Thoracic aorta (tissue), 2 donors: ENCODE results near the gene FCER2. TPM values are rescaled to one million over a fixed set of nuclear protein-coding genes. Genes with fewer than 3 reads are reported as not detected.

Experiments
- ATAC-seq: fragments of 150-250 bp; one replicate; pipeline ENCODE4 v1.8.0; 2017; ENCODE audit warnings: low read depth; ENCODE audit not compliant: insufficient number of reproducible peaks, low FRiP score
- DNase-seq: peaks from one replicate; pipeline ENCODE4 v3.0.0-alpha.2; 2020; ENCODE audit warnings: low spot score
- H3K27ac ChIP-seq, 2 donors: fragments of 200-600 bp; sonication (generic); 1 replicate in 1 of 2; 2 replicates in 1 of 2; pipeline ENCODE4 v1.5.1; 2016; ENCODE audit warnings: mild to moderate bottlenecking in 2 of 2, moderate library complexity in 2 of 2
- H3K27me3 ChIP-seq: fragments of 200-600 bp; sonication (generic); replicated peaks from 2 replicates; pipeline ENCODE4 v1.6.0; 2016; ENCODE audit warnings: mild to moderate bottlenecking; ENCODE audit not compliant: insufficient read depth
- H3K36me3 ChIP-seq: fragments of 200-600 bp; sonication (generic); one replicate; pipeline ENCODE4 v1.5.1; 2016
- H3K4me1 ChIP-seq, 2 donors: fragments of 200-600 bp; sonication (generic); 1 replicate in 1 of 2; 2 replicates in 1 of 2; pipeline versions ENCODE4 v1.5.1 to v1.6.0; 2016; ENCODE audit warnings: low read depth in 2 of 2, mild to moderate bottlenecking in 1 of 2; ENCODE audit not compliant: control insufficient read depth in 1 of 2
- H3K4me3 ChIP-seq: fragments of 200-600 bp; sonication (generic); 2 replicates; pipeline ENCODE4 v1.5.1; 2016; ENCODE audit warnings: mild to moderate bottlenecking
- H3K9me3 ChIP-seq: fragments of 200-600 bp; sonication (generic); 2 replicates; pipeline ENCODE4 v1.5.1; 2016
- total RNA-seq, 2 donors: library from RNA; depleted of rRNA; stranded (reverse); fragments of >200 nt; gene quantifications; one replicate each; pipeline versions ENCODE4 v1.1.0 to v1.2.3, GENCODE V29; 2016
- TF ChIP-seq, protein P1 (sequence below): fragments of 200-600 bp; sonication (generic); IDR thresholded peaks from one replicate; pipeline ENCODE4 v1.5.1; 2019; ENCODE audit warnings: antibody characterized with exemption

FCER2 gene
- total RNA-seq, 2 donors from 2014 or later: 1.4 to 1.5 TPM

DNA sequence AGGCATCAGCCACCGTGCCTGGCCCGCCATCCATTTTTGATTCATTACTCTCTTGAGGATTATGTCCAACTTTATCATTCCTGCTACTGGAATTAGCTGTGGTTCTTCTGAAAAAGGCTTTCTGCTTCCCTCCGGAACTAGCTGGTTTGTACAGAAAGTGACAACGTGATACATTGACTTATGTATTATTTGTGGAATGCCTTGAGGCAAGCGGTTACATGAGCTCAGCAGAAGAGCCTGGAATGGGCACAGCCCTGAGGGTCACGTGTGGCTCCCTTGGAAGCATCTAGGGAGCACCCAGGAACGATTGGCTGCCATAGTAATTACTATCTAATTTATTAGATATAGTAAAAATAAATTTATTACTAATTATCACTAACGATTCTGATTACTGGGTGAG is 47.5 kb downstream of the FCER2 start:
- no peaks in the 10 kb centered on the region for H3K36me3 ChIP-seq
- peaks cover 0 to 5% of the 10 kb centered on the region in 2 donors for H3K4me1 ChIP-seq
- no peaks in the 10 kb centered on the region for H3K9me3 ChIP-seq
- ATAC-seq (no peak), DNase-seq (no peak)
- H3K27ac ChIP-seq: no peak overlapping the region
- TF ChIP-seq, protein P1, sequence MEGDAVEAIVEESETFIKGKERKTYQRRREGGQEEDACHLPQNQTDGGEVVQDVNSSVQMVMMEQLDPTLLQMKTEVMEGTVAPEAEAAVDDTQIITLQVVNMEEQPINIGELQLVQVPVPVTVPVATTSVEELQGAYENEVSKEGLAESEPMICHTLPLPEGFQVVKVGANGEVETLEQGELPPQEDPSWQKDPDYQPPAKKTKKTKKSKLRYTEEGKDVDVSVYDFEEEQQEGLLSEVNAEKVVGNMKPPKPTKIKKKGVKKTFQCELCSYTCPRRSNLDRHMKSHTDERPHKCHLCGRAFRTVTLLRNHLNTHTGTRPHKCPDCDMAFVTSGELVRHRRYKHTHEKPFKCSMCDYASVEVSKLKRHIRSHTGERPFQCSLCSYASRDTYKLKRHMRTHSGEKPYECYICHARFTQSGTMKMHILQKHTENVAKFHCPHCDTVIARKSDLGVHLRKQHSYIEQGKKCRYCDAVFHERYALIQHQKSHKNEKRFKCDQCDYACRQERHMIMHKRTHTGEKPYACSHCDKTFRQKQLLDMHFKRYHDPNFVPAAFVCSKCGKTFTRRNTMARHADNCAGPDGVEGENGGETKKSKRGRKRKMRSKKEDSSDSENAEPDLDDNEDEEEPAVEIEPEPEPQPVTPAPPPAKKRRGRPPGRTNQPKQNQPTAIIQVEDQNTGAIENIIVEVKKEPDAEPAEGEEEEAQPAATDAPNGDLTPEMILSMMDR: no peak
- no peaks in the 10 kb centered on the region for H3K27me3 ChIP-seq
- no peak overlapping the region for H3K4me3 ChIP-seq

DNA sequence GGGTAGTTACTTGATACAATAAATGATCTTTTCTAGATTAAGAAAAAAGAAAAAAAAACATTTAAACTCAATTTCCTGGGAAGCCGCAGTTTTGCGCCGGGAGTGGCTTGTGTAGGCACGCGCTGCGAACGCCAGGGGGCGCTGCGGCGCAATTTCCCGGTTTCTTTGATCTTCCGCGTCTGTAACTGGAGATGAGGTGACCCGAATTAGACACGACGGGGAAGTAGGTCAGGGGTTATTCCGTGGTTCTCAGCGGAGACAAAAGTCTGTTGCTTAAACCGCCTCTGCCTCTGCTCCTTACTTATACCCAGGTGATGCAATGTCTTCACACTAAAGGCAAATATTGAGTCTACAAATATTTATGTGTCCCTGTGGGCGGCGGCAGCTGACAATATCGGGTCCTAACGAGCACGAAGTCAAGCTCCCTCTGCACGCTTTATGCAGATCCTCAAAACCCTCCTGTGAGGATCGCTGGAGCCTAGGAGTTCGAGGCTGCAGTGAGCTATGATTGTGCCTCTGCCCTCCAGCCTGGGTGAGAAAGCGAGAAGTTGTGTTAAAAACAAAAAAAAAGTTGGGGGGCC is 49.8 kb downstream of the FCER2 start:
- no peak for DNase-seq
- H3K36me3 ChIP-seq: no peaks in the 10 kb centered on the region
- TF ChIP-seq, protein P1: peak; percentile 94
- H3K27me3 ChIP-seq: no peaks in the 10 kb centered on the region
- peak overlapping the region; percentile 49 for H3K4me3 ChIP-seq
- peaks cover 0 to 5% of the 10 kb centered on the region in 2 donors for H3K4me1 ChIP-seq
- no peak for ATAC-seq
- H3K27ac ChIP-seq: no peak overlapping the region
- no peaks in the 10 kb centered on the region for H3K9me3 ChIP-seq

DNA sequence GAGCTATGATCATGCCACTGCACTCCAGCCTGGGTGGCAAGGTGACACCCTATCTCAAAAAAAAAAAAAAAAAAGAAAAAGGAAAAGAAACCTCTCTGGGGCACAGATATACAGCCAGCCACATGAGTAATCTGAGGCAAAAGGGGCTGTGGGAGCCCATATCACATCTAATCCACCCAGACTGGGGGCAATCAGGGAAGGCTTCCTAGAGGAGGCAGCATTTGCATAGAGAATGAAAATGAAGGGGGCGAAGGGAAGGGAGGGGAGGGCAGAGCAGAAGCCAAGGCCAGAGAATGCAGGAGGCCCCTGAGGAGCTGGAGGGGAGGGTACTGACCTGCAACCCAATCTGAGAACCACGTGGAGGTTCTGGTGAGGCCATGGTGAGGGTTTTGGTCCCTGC is 51.8 kb downstream of the FCER2 start:
- ATAC-seq: no peak

DNA sequence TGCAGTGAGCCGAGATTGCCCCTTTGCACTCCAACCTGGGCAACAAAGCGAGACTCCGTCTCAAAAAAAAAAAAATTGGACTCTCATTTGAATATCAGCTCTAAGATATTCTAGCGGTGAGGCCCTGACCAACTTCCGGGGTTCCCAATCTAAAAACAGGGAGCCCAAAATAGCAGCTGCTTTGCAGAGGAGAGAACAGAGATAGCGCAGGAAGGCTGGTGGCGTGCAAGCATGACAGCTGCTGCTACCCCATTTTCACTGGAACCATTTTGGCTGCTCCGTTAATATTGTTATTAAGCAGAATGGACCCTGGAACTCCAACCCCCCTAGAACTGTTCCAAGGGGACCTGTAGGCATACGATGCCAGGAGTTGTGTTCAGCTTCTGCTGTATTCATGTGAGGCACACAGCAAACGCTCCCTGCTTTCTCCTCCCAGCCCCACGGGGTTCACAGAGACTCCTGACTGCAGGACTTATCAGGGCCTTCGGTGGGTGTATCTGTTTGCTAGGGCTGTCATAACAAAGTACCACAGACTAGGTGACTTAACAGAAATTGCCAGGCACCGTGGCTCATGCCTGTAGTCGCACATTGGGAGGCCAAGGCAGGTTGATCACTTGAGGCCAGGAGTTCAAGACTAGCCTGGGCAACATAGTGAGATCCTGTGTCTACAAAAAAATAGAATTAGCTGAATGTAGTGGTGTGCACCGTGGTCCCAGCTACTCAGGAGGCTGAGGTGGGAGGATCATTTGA is 53.5 kb downstream of the FCER2 start:
- no peaks in the 10 kb centered on the region for H3K36me3 ChIP-seq
- no peaks in the 10 kb centered on the region for H3K27me3 ChIP-seq
- ATAC-seq (no peak), DNase-seq (no peak)
- H3K4me1 ChIP-seq: peaks cover 0 to 5% of the 10 kb centered on the region in 2 donors
- H3K4me3 ChIP-seq: no peak overlapping the region
- no peak overlapping the region for H3K27ac ChIP-seq
- TF ChIP-seq, protein P1: no peak
- no peaks in the 10 kb centered on the region for H3K9me3 ChIP-seq

More for the DNA sequence above, 51.8 kb downstream of the FCER2 start:
- Histone ChIP-seq H3K27ac (no peak overlapping the region), H3K9me3 (no peaks in the 10 kb centered on the region), H3K27me3 (no peaks in the 10 kb centered on the region), H3K4me3 (no peak overlapping the region), H3K4me1 (peaks cover 0 to 5% of the 10 kb centered on the region in 2 donors), H3K36me3 (no peaks in the 10 kb centered on the region)
- TF ChIP-seq, protein P1: no peak
- DNase-seq: no peak

DNA sequence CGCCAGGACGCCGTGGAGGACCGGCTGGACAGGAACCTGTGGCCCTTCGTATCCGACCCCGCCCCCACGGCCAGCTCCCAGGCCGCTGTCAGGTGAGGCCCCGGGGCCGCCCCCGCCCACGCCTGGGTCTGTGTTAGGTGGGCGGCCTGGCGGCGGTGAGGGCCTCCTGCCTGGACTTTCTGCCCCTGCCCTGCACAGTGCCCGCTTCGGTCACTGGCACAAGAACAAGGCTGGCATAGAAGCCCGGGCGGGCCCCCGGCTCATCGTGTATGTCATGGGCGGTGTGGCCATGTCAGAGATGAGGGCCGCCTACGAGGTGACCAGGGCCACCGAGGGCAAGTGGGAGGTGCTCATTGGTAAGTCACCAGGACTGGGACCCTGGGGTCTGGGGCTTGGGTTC is 54.8 kb downstream of the FCER2 start:
- TF ChIP-seq, protein P1: no peak
- Histone ChIP-seq H3K9me3 (no peaks in the 10 kb centered on the region), H3K27me3 (no peaks in the 10 kb centered on the region), H3K4me3 (no peak overlapping the region), H3K27ac (no peak overlapping the region), H3K4me1 (peaks cover 0 to 1% of the 10 kb centered on the region in 2 donors), H3K36me3 (no peaks in the 10 kb centered on the region)
- ATAC-seq (no peak), DNase-seq (no peak)
